B cell (primary cell): ENCODE data around the gene CHST11.
"Not testable (repeated sequence)": the region's sequence is repeated elsewhere in the genome, so short reads cannot be mapped to it uniquely, and the experiment has no call there.

Experiments
- CTCF ChIP-seq: fragments of 200-600 bp; IDR thresholded peaks from one replicate; pipeline ENCODE4 v1.8.0; 2022; ENCODE audit warnings: antibody characterized with exemption, mild to moderate bottlenecking
- EZH2 ChIP-seq: IDR thresholded peaks from 2 replicates; pipeline ENCODE4 v1.6.1; 2012; ENCODE audit warnings: borderline replicate concordance, low read depth, mild to moderate bottlenecking, moderate library complexity, low read length; ENCODE audit not compliant: insufficient read depth, poor library complexity, severe bottlenecking

- not testable (repeated sequence) for TF ChIP-seq CTCF, EZH2
Observed at GRCh38 chr12:104743753-104744548, 287.2 kb downstream of the CHST11 start.
